NCI-H524 (cell line): ENCODE data around the gene TMEM225.
"Not testable (repeated sequence)": the region's sequence is repeated elsewhere in the genome, so short reads cannot be mapped to it uniquely, and the experiment has no call there.

Source experiments
- DNase-seq, 2 experiments: peaks; one replicate each; lab custom pipeline; 2025; lab: John Stamatoyannopoulos, UW

TMEM225 gene

GRCh38 chr11:123885570-123885969 lies at the start of gene TMEM225:
Gene TMEM225 (minus strand): TSS chr11:123885670. CDS start chr11:123885425, 245 bp downstream.
- DNase-seq, result no peak

- no peak for DNase-seq
Observed at GRCh38 chr11:123924027-123924426, 38.6 kb upstream of the TMEM225 start.

GRCh38 chr11:123920943-123921342 lies 35.5 kb upstream of the TMEM225 start:
- DNase-seq, result no peak

- DNase-seq, result no peak
Observed at GRCh38 chr11:123905826-123906225, 20.4 kb upstream of the TMEM225 start.

GRCh38 chr11:123904932-123905331 lies 19.5 kb upstream of the TMEM225 start:
- DNase-seq, result no peak

GRCh38 chr11:123903932-123904331 lies 18.5 kb upstream of the TMEM225 start:
- DNase-seq, result no peak

- DNase-seq, result no peak
Observed at GRCh38 chr11:123901867-123902266, 16.4 kb upstream of the TMEM225 start, which contains the start of gene OR8D4. Gene OR8D4 (plus strand): TSS chr11:123902167. CDS start chr11:123906432, 4,265 bp downstream.

GRCh38 chr11:123899792-123900191 lies 14.3 kb upstream of the TMEM225 start:
- DNase-seq, result no peak

GRCh38 chr11:123892031-123892430 lies 6.6 kb upstream of the TMEM225 start:
- DNase-seq, result no peak

GRCh38 chr11:123880912-123881311 lies 4.6 kb downstream of the TMEM225 start:
- DNase-seq, result no peak

GRCh38 chr11:123867795-123868194 lies 17.7 kb downstream of the TMEM225 start:
- not testable (repeated sequence) for DNase-seq

- DNase-seq, result not testable (repeated sequence)
Observed at GRCh38 chr11:123865293-123865692, 20.2 kb downstream of the TMEM225 start.

- DNase-seq, result no peak
Observed at GRCh38 chr11:123859731-123860130, 25.7 kb downstream of the TMEM225 start.

- DNase-seq, result no peak
Observed at GRCh38 chr11:123856444-123856843, 29.0 kb downstream of the TMEM225 start.

- DNase-seq, result no peak
Observed at GRCh38 chr11:123853038-123853437, 32.4 kb downstream of the TMEM225 start.

- DNase-seq, result no peak
Observed at GRCh38 chr11:123852321-123852720, 33.1 kb downstream of the TMEM225 start.

GRCh38 chr11:123851110-123851509 lies 34.4 kb downstream of the TMEM225 start:
- no peak for DNase-seq

GRCh38 chr11:123841174-123841573 lies 44.3 kb downstream of the TMEM225 start:
- no peak for DNase-seq

GRCh38 chr11:123839131-123839530 lies 46.3 kb downstream of the TMEM225 start:
- DNase-seq, result peak; percentile 40 to 67

- peak in 1 of 2 experiments; percentile 2 for DNase-seq
Observed at GRCh38 chr11:123838659-123839058, 46.8 kb downstream of the TMEM225 start.

- no peak for DNase-seq
Observed at GRCh38 chr11:123838199-123838598, 47.3 kb downstream of the TMEM225 start.

- no peak for DNase-seq
Observed at GRCh38 chr11:123833095-123833494, 52.4 kb downstream of the TMEM225 start.
